Prostate gland (tissue), 2 donors: ENCODE measurements around the gene FARP1. TPM values are rescaled to one million over a fixed set of nuclear protein-coding genes. Genes with fewer than 3 reads are reported as not detected.
A peak's percentile ranks its signal among the peaks of the same experiment; 100 is the strongest.

Experiments
- DNase-seq: peaks from one replicate; pipeline ENCODE4 v3.0.0-alpha.2; 2019; ENCODE audit warnings: low spot score
- H3K27ac ChIP-seq, 2 donors: fragments of 200-600 bp; sonication (generic); 2 replicates each; pipeline ENCODE4 v1.5.1; 2017 to 2019
- H3K27me3 ChIP-seq: fragments of 200-600 bp; sonication (generic); replicated peaks from 2 replicates; pipeline ENCODE4 v1.5.1; 2019; ENCODE audit not compliant: insufficient read depth
- H3K36me3 ChIP-seq, 2 donors: fragments of 200-600 bp; sonication (generic); 1 replicate in 1 of 2; 2 replicates in 1 of 2; pipeline versions ENCODE4 v1.5.1 to v1.8.1; 2017 to 2019
- H3K4me1 ChIP-seq: fragments of 200-600 bp; sonication (generic); replicated peaks from 2 replicates; pipeline ENCODE4 v1.5.1; 2019
- H3K4me3 ChIP-seq, 2 donors: fragments of 200-600 bp; sonication (generic); 2 replicates each; pipeline ENCODE4 v1.5.1; 2017 to 2019
- H3K9me3 ChIP-seq: fragments of 200-600 bp; sonication (generic); 2 replicates; pipeline ENCODE4 v1.5.1; 2017
- POLR2A ChIP-seq: fragments of 450-650 bp; IDR thresholded peaks from one replicate; pipeline ENCODE4 v1.6.1; 2016; ENCODE audit warnings: antibody characterized with exemption, mild to moderate bottlenecking
- POLR2AphosphoS5 ChIP-seq: sonication (generic); formaldehyde crosslinking; IDR thresholded peaks from one replicate; pipeline ENCODE4 v1.6.1; 2017; ENCODE audit warnings: antibody characterized with exemption
- WGBS: methylation state at CpG from one replicate; pipeline ENCODE4 v1.1.5; 2018; 5-methylcytosine and 5-hydroxymethylcytosine counted together
- intact Hi-C: fragments of 100-400 bp; cut with DNase I; formaldehyde crosslinking; loops from one replicate; pipeline ENCODE4 v1.14.2; 2022
- total RNA-seq, 2 donors: library from RNA; depleted of rRNA; stranded (reverse); fragments of >200 nt; gene quantifications; one replicate each; pipeline ENCODE4 v1.1.0, GENCODE V29; 2016
- TF ChIP-seq, protein P1 (sequence below), 4 experiments: fragments of 200-600 bp in 2 of 4; fragments of 450-650 bp in 2 of 4; sonication (generic) in 2 of 4; IDR thresholded peaks; 1 replicate in 3 of 4; 2 replicates in 1 of 4; pipeline ENCODE4 v1.5.1; 2016 to 2019; ENCODE audit warnings: antibody characterized with exemption in 4 of 4, mild to moderate bottlenecking in 2 of 4, moderate library complexity in 2 of 4

FARP1 gene
- total RNA-seq, 2 donors from 2014 or later, result 70.6 to 77.5 TPM

- TF ChIP-seq POLR2AphosphoS5, result peak; percentile 54
- TF ChIP-seq, protein P1, sequence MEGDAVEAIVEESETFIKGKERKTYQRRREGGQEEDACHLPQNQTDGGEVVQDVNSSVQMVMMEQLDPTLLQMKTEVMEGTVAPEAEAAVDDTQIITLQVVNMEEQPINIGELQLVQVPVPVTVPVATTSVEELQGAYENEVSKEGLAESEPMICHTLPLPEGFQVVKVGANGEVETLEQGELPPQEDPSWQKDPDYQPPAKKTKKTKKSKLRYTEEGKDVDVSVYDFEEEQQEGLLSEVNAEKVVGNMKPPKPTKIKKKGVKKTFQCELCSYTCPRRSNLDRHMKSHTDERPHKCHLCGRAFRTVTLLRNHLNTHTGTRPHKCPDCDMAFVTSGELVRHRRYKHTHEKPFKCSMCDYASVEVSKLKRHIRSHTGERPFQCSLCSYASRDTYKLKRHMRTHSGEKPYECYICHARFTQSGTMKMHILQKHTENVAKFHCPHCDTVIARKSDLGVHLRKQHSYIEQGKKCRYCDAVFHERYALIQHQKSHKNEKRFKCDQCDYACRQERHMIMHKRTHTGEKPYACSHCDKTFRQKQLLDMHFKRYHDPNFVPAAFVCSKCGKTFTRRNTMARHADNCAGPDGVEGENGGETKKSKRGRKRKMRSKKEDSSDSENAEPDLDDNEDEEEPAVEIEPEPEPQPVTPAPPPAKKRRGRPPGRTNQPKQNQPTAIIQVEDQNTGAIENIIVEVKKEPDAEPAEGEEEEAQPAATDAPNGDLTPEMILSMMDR (IDR thresholded peaks at IDR 0.05), result no peak
- peak; percentile 77 for DNase-seq
- Histone ChIP-seq H3K27me3 (no peaks in the 10 kb centered on the region), H3K4me1 (peaks cover 12% of the 10 kb centered on the region), H3K27ac (peak overlapping the region; percentile 37 to 50), H3K36me3 (no peaks in the 10 kb centered on the region), H3K4me3 (no peak overlapping the region), H3K9me3 (no peaks in the 10 kb centered on the region)
- intact Hi-C loops, result no loop called here
- WGBS, result 56% methylated on average over 14 of the region's 14 CpGs
Measured at GRCh38 chr13:98419786-98420553, 277.1 kb downstream of the FARP1 start.

- intact Hi-C loops, result no loop called here
- no peaks in the 10 kb centered on the region for H3K27me3 ChIP-seq
- no peak overlapping the region for H3K4me3 ChIP-seq
- DNase-seq, result no peak
- peak overlapping the region; percentile 37 to 50 for H3K27ac ChIP-seq
- TF ChIP-seq, protein P1 (IDR thresholded peaks at IDR 0.05), result no peak
- no peak for TF ChIP-seq POLR2AphosphoS5
- TF ChIP-seq POLR2A, result no peak
- no peaks in the 10 kb centered on the region for H3K36me3 ChIP-seq
- H3K4me1 ChIP-seq, result peaks cover 6% of the 10 kb centered on the region
- H3K9me3 ChIP-seq, result no peaks in the 10 kb centered on the region
- 68% methylated on average over 6 of the region's 6 CpGs for WGBS
Measured at GRCh38 chr13:98420554-98421175, 277.8 kb downstream of the FARP1 start.

- Histone ChIP-seq H3K4me1 (no peaks in the 10 kb centered on the region), H3K27me3 (no peaks in the 10 kb centered on the region), H3K4me3 (no peak overlapping the region), H3K9me3 (no peaks in the 10 kb centered on the region), H3K36me3 (no peaks in the 10 kb centered on the region), H3K27ac (no peak overlapping the region)
- DNase-seq, result no peak
- TF ChIP-seq POLR2AphosphoS5 (no peak), POLR2A (no peak)
- TF ChIP-seq, protein P1 (IDR thresholded peaks at IDR 0.05), result no peak
- intact Hi-C loops, result no loop called here
- 86% methylated on average over 9 of the region's 9 CpGs for WGBS
Measured at GRCh38 chr13:98422046-98422445, 279.2 kb downstream of the FARP1 start.

- DNase-seq, result no peak
- 83% methylated on average over 7 of the region's 7 CpGs for WGBS
- Histone ChIP-seq H3K36me3 (no peaks in the 10 kb centered on the region), H3K4me1 (no peaks in the 10 kb centered on the region), H3K4me3 (no peak overlapping the region), H3K27me3 (no peaks in the 10 kb centered on the region), H3K27ac (no peak overlapping the region), H3K9me3 (no peaks in the 10 kb centered on the region)
- TF ChIP-seq POLR2AphosphoS5, result no peak
- no peak for TF ChIP-seq POLR2A
- TF ChIP-seq, protein P1 (IDR thresholded peaks at IDR 0.05), result no peak
- intact Hi-C loops, result no loop called here
Measured at GRCh38 chr13:98423417-98423816, 280.5 kb downstream of the FARP1 start.
